H1 (cell line): ENCODE measurements around the gene KHDC1L. TPM values are rescaled to one million over a fixed set of nuclear protein-coding genes. Genes with fewer than 3 reads are reported as not detected.

Experiments used
- GABPA ChIP-seq: IDR thresholded peaks from 2 replicates; pipeline ENCODE4 v1.6.1; 2011; ENCODE audit warnings: mild to moderate bottlenecking, low read length, moderate library complexity, borderline replicate concordance; ENCODE audit not compliant: insufficient read depth
- polyA plus RNA-seq, 7 experiments: library from polyadenylated mRNA; depleted of rRNA in 3 of 7; stranded (reverse) in 5 of 7; unstranded in 2 of 7; fragments of >200 nt in 5 of 7; fragments of 200-250 nt in 2 of 7; gene quantifications; 1 replicate in 5 of 7; 2 replicates in 1 of 7; 4 replicates in 1 of 7; pipeline versions ENCODE4 v1.2.1 to v1.2.3, GENCODE V29; 2011 to 2013; ENCODE audit warnings: missing spikeins in 2 of 7, mixed read lengths in 2 of 7
- total RNA-seq: library from RNA; stranded (reverse); fragmentation: NEBNext Ultra II Directional; extraction: Animal tissue kit (Norgen Biotek cat#: 25700); gene quantifications from 2 replicates; pipeline ENCODE4 v1.2.1, GENCODE V29; 2021

Gene KHDC1L
- total and polyA plus RNA-seq, 2 of the 8 experiments (the other 6 are each of a cell fraction or from before 2014, with no cell fraction given): 0.14 TPM; not detected in 1

DNA sequence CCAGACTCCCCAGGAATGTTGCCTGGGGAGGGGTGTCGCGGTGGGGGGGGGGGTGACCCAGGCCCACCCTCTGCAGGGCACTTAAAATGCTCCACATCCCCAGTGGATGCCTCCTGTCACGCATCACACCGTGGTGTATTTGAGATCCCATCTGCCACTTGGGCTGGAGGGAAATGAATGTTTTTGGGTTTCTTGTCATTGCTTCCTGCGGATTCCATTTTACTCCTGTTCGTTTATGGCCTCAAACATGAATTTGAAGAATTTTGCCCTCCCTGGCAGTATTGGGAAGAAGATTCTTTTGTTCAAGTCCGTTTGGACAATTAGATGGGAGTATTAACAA is 38.2 kb upstream of the KHDC1L start (continued):
- TF ChIP-seq GABPA: no peak
